Activated CD4-positive, alpha-beta memory T cell treated with anti-CD3 and anti-CD28 coated beads, Interleukin-2, amount 10 ng/mL, durations not matched to agents 7 days and 5 days (primary cell): Measurements from ENCODE around the gene MOV10L1. TPM values are rescaled to one million over a fixed set of nuclear protein-coding genes. Genes with fewer than 3 reads are reported as not detected.
"Not testable (repeated sequence)": the region's sequence is repeated elsewhere in the genome, so short reads cannot be mapped to it uniquely, and the experiment has no call there.

Source experiments
- CTCF ChIA-PET: fragments of 350-600 bp; sonication (Branson Sonifier 250); formaldehyde crosslinking; loops from one replicate; lab custom pipeline; 2021; ENCODE audit warnings: antibody characterized with exemption, inconsistent platforms; lab: Charles Lee
- POLR2A ChIA-PET: fragments of 350-600 bp; sonication (Branson Sonifier 250); formaldehyde crosslinking; loops from one replicate; lab custom pipeline; 2021; ENCODE audit warnings: antibody characterized with exemption; lab: Charles Lee
- DNase-seq: peaks from one replicate; pipeline ENCODE4 v3.0.0-alpha.2; 2020
- H3K27ac Mint-ChIP-seq: one replicate; pipeline ENCODE4 v1.8.0; 2021; ENCODE audit warnings: mild to moderate bottlenecking, mixed read lengths
- H3K27me3 Mint-ChIP-seq: one replicate; pipeline ENCODE4 v1.8.0; 2021; ENCODE audit warnings: mixed read lengths
- H3K36me3 Mint-ChIP-seq: one replicate; pipeline ENCODE4 v1.8.0; 2021; ENCODE audit warnings: low read depth, mixed read lengths
- H3K4me1 Mint-ChIP-seq: one replicate; pipeline ENCODE4 v1.8.0; 2021; ENCODE audit warnings: mixed read lengths
- H3K4me3 Mint-ChIP-seq: one replicate; pipeline ENCODE4 v1.8.0; 2021; ENCODE audit warnings: mild to moderate bottlenecking, mixed read lengths
- H3K9me3 Mint-ChIP-seq: one replicate; pipeline ENCODE4 v1.8.0; 2021; ENCODE audit warnings: mixed read lengths
- total RNA-seq, 2 experiments: library from RNA; stranded (reverse); gene quantifications; one replicate each; pipeline ENCODE4 v1.2.3, GENCODE V29; 2021

MOV10L1 gene
- total RNA-seq, 2 experiments from 2014 or later, result not detected

DNA sequence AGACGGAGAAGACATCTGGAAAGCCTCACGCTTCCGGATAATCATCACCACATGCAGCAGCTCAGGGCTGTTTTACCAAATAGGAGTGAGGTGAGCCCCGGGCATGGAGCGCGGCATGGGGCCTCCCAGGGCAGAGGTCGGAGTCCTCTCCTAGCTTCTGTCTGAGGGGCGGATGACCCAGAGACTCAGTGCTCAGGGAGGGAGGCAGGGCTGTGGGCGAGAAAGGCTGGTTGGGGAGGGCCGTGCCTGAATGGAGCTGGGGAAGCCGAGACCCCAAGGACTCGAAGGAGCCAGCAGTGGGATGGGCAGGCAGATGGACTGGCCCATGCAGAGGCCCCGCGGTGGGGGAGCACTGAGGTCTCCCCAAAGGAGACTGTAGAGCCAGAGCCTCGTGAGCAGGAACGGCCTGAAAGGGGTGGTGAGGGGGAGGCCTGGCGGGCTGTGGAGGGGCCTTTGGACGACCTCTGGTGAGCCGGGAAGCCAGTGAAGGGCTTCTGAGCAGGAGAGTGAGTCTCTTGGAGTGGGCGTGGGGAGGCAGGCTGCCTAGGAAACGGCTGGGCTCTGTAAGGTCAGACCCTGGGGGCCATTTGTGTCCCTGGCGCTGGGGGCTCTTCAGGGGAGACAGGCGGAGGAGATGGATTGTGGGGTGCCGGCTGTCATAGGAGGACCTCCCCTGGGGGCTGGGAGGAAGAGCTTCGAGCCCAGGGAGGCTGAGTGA, 56.1 kb downstream of the MOV10L1 start:
- Mint-ChIP-seq H3K36me3 (no peaks in the 10 kb centered on the region), H3K27ac (no peak overlapping the region), H3K9me3 (no peaks in the 10 kb centered on the region), H3K27me3 (peaks cover 14% of the 10 kb centered on the region), H3K4me3 (no peak overlapping the region), H3K4me1 (no peaks in the 10 kb centered on the region)
- CTCF ChIA-PET, result no interaction called here
- POLR2A ChIA-PET, result no interaction called here
- no peak for DNase-seq

DNA sequence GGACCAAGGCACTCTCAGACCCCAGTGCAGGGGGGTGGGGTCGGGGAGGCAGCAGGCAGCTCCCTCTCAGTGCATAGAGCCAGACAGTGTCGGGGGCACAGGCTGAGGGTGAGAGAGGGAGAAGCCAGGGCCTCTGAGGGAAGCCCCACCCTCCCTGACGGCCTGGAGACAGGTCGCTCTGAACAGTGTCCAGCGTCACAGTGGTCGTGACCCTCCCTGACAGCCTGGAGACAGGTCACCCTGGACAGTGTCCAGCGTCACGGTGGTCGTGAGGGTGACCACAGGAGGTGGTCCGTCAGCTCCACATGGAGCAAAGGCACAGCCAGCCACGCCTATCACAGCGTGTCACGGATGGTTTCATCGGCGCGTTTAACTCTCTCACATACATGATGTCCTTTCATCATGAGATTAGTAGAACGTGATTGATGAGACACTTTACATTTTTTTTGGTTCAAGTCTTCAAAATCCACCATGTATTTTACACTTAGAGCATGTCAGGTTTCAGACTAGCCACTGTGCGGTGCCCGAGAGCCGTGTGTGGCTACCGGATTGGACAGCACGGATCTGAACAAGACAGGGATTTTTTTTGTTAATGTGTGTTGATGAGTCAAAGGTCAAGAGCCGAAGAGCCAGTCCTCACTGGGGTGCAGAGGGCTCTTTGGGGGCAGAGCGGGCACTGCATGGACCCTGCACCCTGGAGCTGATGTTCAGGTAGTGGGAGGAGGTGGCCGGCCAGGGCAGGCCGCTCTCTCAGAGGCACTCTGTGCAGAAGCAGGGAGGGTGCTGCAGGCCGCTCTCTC, 56.8 kb downstream of the MOV10L1 start:
- Mint-ChIP-seq H3K27me3 (peaks cover 14% of the 10 kb centered on the region), H3K9me3 (no peaks in the 10 kb centered on the region), H3K4me1 (no peaks in the 10 kb centered on the region), H3K4me3 (no peak overlapping the region), H3K27ac (no peak overlapping the region), H3K36me3 (no peaks in the 10 kb centered on the region)
- ChIA-PET POLR2A (no interaction called here), CTCF (interaction anchor here (0.6 kb wide), 1 partner anchor 8 kb away, joined by 3 read pairs; no protein-coding TSS in a partner anchor)
- DNase-seq, result no peak

DNA sequence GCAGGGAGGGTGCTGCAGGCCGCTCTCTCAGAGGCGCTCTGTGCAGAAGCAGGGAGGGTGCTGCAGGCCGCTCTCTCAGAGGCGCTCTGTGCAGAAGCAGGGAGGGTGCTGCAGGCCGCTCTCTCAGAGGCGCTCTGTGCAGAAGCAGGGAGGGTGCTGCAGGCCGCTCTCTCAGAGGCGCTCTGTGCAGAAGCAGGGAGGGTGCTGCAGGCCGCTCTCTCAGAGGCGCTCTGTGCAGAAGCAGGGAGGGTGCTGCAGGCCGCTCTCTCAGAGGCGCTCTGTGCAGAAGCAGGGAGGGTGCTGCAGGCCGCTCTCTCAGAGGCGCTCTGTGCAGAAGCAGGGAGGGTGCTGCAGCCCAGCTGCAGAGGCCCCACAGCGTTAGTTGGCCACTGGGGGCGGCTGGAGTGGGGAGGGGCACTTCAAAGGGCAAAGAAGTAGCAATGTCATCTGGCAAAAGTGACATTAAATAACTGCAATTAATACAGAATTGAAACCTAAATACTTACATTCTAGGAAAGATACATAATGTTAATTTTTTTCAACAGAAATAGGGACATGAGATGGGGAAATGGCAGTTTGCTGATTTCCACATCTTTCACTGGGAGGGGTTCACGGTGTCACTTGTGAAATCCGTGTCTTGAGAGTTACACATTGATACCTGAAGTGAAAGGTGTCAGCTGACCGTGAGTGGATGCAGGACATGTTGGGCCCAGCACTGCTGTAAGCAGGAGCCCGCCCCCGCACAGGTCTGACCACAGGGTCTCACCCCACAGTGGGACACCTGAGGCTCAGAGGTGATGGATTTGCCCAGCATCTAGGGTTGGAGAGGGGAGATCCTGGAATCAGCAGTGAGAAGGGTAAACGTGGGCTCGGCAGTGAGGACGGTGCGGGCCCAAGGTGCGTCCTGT, 57.7 kb downstream of the MOV10L1 start:
- H3K4me1 Mint-ChIP-seq, H3K4me3 Mint-ChIP-seq, POLR2A ChIA-PET, H3K36me3 Mint-ChIP-seq, H3K27me3 Mint-ChIP-seq, H3K9me3 Mint-ChIP-seq, H3K27ac Mint-ChIP-seq, DNase-seq: not testable (repeated sequence)
- CTCF ChIA-PET, result interaction anchor here (0.6 to 3.4 kb wide), 10 partner anchors 9 to 380 kb away, joined by 3 to 18 read pairs (median 5); no protein-coding TSS in a partner anchor

GRCh38 chr22:50148166-50148500, 58.3 kb downstream of the MOV10L1 start:
- no peak for DNase-seq
- H3K4me3 Mint-ChIP-seq, result no peak overlapping the region
- peaks cover 7% of the 10 kb centered on the region for H3K27me3 Mint-ChIP-seq
- CTCF ChIA-PET, result interaction anchor here (1.3 to 3.4 kb wide), 9 partner anchors 10 to 381 kb away, joined by 3 to 18 read pairs (median 6); no protein-coding TSS in a partner anchor
- no peaks in the 10 kb centered on the region for H3K9me3 Mint-ChIP-seq
- no peaks in the 10 kb centered on the region for H3K4me1 Mint-ChIP-seq
- POLR2A ChIA-PET, result no interaction called here
- H3K36me3 Mint-ChIP-seq, result no peaks in the 10 kb centered on the region
- H3K27ac Mint-ChIP-seq, result no peak overlapping the region

DNA sequence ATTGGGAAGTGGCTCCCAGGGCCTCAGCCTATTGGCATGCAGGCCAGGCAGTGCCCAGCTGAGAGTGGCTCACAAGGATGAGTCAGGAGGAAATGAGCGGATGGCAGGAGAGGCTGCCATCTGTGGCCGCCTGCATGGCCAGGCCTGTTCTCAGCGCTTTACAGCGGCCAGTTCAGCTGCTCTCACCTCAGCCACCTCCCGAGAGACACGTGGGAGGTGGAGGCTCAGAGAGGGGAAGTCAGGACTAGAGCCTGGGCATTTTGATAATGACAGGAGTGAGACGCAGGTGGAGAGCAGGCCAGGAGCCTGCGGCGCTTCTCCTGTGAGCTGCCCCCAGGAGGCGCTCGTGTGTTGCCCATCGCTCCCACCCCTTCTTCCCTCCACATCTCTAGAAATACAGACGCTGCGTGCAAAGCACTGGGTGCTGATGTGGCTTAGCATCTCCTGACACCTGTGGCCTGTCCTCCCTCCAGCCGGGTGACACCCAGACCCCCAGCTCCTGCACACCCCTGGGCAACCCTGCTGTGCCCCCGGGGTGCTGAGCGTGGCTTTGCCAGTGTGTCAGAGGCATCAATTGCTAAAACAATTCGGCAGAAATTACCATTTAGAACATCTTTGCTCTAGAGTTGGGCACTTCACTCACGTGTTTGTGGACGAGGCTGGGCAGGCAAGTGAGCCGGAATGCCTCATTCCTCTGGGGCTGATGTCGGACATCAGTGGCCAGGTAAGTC, 59.4 kb downstream of the MOV10L1 start:
- H3K27ac Mint-ChIP-seq, result no peak overlapping the region
- H3K9me3 Mint-ChIP-seq, result no peaks in the 10 kb centered on the region
- DNase-seq, result peak; percentile 79
- H3K36me3 Mint-ChIP-seq, result no peaks in the 10 kb centered on the region
- peaks cover 3% of the 10 kb centered on the region for H3K27me3 Mint-ChIP-seq
- ChIA-PET POLR2A (interaction anchor here (1.2 kb wide), 1 partner anchor 62 kb away, joined by 5 read pairs; no protein-coding TSS in a partner anchor), CTCF (interaction anchor here (0.6 to 3.4 kb wide), 13 partner anchors 9 to 382 kb away, joined by 3 to 18 read pairs (median 4); no protein-coding TSS in a partner anchor)
- no peaks in the 10 kb centered on the region for H3K4me1 Mint-ChIP-seq
- no peak overlapping the region for H3K4me3 Mint-ChIP-seq

DNA sequence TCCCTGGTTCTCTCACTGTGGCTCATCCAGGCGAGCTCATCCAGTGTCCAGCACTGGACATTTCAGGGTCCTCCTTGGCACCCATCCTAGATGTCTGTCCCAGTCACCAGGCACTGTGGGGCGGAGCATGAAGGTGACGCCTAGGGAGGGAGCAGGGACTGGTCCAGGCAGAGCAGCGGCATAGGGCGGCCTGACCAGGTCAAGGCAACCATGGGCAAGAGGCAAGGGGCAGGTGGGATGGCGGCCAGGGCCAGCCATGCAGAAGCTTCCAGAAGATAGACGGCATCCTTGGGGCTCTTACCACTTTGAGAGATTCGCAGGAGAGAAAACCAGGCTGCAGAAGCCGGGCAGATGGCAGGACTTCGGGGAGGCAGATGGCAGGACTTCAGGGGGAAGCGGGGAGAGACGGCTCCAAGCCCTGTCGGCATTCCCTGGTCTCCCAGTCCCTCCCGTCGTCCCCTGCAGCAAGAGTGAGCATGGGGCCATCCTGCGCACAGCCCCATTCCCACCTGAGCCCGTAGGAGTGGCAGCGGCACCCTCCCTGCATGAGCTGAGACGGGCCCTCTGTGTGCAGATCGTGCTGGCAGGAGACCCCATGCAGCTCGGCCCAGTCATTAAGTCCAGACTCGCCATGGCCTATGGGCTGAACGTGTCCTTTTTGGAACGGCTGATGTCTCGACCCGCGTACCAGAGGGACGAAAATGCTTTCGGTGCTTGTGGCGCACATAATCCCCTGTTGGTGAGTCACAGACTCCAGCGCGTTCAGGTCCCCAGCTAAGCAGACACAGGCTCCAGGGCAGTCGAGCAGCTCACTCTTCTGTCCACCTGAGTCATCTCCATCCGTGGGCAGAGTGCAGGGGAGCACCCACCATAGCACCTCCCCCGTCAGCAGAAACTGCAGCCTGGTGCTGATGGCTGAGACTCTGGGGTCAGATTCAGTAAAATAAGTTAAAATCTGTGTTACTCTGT, 60.6 kb downstream of the MOV10L1 start:
- Mint-ChIP-seq H3K36me3 (no peaks in the 10 kb centered on the region), H3K27ac (no peak overlapping the region), H3K9me3 (no peaks in the 10 kb centered on the region), H3K4me1 (no peaks in the 10 kb centered on the region), H3K4me3 (no peak overlapping the region), H3K27me3 (peaks cover 3% of the 10 kb centered on the region)
- no peak for DNase-seq
- ChIA-PET CTCF (interaction anchor here (0.9 to 3.4 kb wide), 4 partner anchors 22 to 61 kb away, joined by 3 to 18 read pairs (median 11); no protein-coding TSS in a partner anchor), POLR2A (interaction anchor here (1.2 kb wide), 1 partner anchor 61 kb away, joined by 5 read pairs; no protein-coding TSS in a partner anchor)

DNA sequence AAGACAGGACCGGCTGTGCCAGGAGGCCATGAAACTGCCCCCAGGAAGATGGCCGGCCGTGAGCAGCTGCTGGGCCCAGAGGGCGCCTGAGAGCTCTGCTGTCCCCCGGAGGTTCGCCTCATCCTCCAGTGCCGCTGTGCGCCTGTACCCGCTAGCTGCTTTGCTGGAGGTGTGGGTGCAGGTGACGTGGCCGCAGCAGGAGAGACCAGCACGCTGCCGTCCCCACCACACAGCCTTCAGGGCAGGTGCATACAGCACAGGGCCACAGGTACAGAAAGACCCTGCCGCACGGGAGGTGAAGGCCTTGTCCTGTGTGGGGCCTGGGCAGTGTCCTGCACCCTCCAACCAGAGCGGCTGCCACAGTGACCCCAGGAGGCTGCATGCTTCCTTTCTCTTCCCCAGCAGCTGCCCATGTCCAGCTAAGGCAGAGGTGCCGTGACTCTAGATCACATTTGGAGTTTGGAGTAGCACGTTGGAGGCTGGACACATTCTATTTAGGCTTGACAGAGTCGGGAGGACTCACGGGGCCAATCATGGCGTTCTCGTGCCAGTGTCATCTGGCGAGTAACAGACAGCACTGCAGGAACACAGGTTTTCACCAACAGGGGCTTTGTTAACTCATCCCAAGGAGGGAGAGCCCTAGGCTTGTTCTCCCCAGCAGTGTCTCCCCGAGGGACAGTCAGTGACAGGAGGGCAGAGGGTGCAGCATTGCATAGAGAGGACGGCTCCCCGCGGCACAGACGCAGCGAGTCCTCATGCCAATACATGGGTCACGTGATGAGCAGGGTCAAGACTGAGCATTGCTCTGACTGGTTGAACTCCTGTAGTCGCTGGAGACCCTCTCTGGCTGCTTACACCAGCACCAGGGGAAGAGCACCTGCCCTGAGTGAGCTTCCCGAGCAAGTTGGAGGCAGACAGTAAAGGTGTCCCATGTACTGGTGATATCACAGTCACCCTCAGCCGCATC, 62.0 kb downstream of the MOV10L1 start:
- no peaks in the 10 kb centered on the region for H3K4me1 Mint-ChIP-seq
- H3K36me3 Mint-ChIP-seq, result no peaks in the 10 kb centered on the region
- no peak overlapping the region for H3K4me3 Mint-ChIP-seq
- CTCF ChIA-PET, result no interaction called here
- no peaks in the 10 kb centered on the region for H3K9me3 Mint-ChIP-seq
- peaks cover 3% of the 10 kb centered on the region for H3K27me3 Mint-ChIP-seq
- POLR2A ChIA-PET, result no interaction called here
- H3K27ac Mint-ChIP-seq, result no peak overlapping the region
- DNase-seq, result no peak

- Mint-ChIP-seq H3K9me3 (no peaks in the 10 kb centered on the region), H3K27ac (no peak overlapping the region), H3K4me3 (no peak overlapping the region), H3K27me3 (peaks cover 8% of the 10 kb centered on the region), H3K36me3 (no peaks in the 10 kb centered on the region), H3K4me1 (no peaks in the 10 kb centered on the region)
- DNase-seq, result no peak
- ChIA-PET CTCF (no interaction called here), POLR2A (no interaction called here)
These were observed 63.4 kb downstream of the MOV10L1 start for GRCh38 chr22:50153056-50153755.

DNA sequence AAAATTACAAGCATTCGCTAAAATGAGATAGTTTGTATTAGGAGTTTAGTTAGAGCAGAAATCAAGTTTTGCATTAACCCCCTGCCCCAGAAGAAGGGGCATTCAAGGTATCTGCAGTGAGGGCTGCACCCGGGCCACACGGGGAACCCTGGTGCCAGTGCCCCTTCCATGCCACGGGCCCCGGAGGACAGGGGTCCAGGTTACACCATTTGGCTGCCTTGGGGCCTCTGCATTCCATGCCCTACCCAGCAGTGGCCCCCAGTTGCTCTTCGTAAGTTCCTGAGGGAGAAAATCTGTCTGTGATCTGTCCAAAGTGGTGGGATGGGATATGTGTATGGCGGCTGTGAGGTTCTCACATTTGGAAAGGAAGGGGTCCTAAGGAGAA, 63.9 kb downstream of the MOV10L1 start:
- H3K27me3 Mint-ChIP-seq, result peaks cover 12% of the 10 kb centered on the region
- no peak overlapping the region for H3K27ac Mint-ChIP-seq
- H3K4me3 Mint-ChIP-seq, result no peak overlapping the region
- H3K4me1 Mint-ChIP-seq, result no peaks in the 10 kb centered on the region
- no peaks in the 10 kb centered on the region for H3K9me3 Mint-ChIP-seq
- POLR2A ChIA-PET, result no interaction called here
- no peak for DNase-seq
- CTCF ChIA-PET, result no interaction called here
- H3K36me3 Mint-ChIP-seq, result no peaks in the 10 kb centered on the region

DNA sequence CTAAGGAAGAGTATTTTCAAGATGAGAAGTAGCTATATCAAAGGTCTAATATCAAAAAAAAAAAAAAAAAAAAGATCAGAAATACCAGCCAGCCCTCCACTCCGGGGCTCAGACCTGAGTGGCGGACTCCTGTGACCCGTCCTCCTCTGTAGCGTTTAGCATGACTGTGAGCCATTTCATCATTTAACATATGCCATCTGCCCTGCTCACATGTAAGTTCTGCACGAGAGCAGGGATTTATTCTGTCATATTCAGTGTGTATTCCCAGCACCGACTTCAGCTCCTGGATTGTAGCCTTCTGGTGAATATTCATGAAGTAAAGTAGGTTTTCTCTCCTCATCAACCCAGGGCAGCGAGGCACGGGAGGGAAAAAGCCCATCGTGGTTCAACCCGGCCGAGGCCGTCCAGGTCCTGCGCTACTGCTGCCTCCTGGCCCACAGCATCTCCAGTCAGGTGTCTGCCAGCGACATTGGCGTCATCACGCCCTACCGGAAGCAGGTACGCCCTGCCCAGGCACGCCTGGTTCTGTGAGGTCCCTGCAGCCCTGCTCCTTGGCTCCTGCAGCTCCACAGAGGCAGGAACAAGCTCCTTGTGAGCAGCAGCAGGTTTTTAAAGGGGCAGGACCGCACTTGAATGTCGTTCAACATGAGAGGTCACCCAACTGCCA, 68.0 kb downstream of the MOV10L1 start:
- no peak overlapping the region for H3K27ac Mint-ChIP-seq
- no peaks in the 10 kb centered on the region for H3K4me1 Mint-ChIP-seq
- no peaks in the 10 kb centered on the region for H3K36me3 Mint-ChIP-seq
- no peak for DNase-seq
- H3K9me3 Mint-ChIP-seq, result no peaks in the 10 kb centered on the region
- H3K27me3 Mint-ChIP-seq, result peaks cover 17% of the 10 kb centered on the region
- no peak overlapping the region for H3K4me3 Mint-ChIP-seq
- POLR2A ChIA-PET, result interaction anchor here (0.8 kb wide), 1 partner anchor 33 kb away, joined by 3 read pairs; no protein-coding TSS in a partner anchor
- CTCF ChIA-PET, result interaction anchor here (1.8 to 1.9 kb wide), 2 partner anchors 9 to 49 kb away, joined by 4 to 7 read pairs; no protein-coding TSS in a partner anchor
